Measurements from ENCODE around the gene CNTN4.

DNA sequence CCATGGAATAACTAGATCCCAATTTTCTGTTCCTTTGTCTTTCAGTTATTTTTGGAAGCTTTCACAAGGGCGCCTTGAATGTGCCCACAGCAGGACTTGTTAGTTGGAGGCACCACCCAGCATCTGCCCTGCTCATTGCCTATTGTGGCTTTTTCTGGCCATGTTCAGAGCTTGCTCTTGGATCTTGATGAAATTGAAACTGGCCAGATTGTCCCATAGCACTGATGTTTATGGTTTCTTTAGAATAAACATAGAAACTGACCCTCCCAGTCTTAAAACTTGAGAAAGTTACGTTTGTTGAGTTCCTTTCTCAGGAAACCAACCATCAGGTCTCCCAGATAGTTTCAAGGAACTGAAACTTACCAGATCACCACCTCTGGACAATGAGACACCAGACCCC is 536.8 kb downstream of the CNTN4 start:
- TF ChIP-seq POLR2A (IDR thresholded peaks at IDR 0.05): no peak
- TF ChIP-seq, protein P1, sequence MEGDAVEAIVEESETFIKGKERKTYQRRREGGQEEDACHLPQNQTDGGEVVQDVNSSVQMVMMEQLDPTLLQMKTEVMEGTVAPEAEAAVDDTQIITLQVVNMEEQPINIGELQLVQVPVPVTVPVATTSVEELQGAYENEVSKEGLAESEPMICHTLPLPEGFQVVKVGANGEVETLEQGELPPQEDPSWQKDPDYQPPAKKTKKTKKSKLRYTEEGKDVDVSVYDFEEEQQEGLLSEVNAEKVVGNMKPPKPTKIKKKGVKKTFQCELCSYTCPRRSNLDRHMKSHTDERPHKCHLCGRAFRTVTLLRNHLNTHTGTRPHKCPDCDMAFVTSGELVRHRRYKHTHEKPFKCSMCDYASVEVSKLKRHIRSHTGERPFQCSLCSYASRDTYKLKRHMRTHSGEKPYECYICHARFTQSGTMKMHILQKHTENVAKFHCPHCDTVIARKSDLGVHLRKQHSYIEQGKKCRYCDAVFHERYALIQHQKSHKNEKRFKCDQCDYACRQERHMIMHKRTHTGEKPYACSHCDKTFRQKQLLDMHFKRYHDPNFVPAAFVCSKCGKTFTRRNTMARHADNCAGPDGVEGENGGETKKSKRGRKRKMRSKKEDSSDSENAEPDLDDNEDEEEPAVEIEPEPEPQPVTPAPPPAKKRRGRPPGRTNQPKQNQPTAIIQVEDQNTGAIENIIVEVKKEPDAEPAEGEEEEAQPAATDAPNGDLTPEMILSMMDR (IDR thresholded peaks at IDR 0.05): no peak

Data from gastroesophageal sphincter (tissue), 3 donors.